ENCODE results near the gene SH3RF1.

SH3RF1 gene

DNA sequence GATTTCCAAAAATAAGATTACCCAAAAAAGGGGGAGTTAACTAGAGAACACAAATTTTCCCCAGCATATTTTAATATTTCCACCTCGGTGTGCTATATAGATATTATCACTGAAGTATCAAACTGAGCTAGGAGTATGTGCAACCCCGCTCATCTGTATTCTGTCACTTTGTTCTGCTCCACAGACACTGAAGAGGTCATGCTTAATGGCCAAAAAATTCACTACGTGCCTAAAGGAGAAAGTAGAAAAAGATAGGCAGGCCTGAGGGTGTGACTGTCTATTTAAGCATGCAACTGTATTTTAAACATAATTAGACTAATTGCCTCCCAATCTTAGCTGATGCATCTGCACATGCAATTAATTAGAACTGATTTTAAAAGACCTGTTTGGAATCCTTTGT, 24.5 kb downstream of the SH3RF1 start:
- H3K4me3 ChIP-seq (ENCODE audit: low read length): no peak overlapping the region
- TF ChIP-seq, protein P1, sequence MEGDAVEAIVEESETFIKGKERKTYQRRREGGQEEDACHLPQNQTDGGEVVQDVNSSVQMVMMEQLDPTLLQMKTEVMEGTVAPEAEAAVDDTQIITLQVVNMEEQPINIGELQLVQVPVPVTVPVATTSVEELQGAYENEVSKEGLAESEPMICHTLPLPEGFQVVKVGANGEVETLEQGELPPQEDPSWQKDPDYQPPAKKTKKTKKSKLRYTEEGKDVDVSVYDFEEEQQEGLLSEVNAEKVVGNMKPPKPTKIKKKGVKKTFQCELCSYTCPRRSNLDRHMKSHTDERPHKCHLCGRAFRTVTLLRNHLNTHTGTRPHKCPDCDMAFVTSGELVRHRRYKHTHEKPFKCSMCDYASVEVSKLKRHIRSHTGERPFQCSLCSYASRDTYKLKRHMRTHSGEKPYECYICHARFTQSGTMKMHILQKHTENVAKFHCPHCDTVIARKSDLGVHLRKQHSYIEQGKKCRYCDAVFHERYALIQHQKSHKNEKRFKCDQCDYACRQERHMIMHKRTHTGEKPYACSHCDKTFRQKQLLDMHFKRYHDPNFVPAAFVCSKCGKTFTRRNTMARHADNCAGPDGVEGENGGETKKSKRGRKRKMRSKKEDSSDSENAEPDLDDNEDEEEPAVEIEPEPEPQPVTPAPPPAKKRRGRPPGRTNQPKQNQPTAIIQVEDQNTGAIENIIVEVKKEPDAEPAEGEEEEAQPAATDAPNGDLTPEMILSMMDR (conservative IDR thresholded peaks at IDR 0.05; ENCODE audit: low read depth, low read length): no peak
- no peak for DNase-seq (ENCODE audit: low read depth)

DNA sequence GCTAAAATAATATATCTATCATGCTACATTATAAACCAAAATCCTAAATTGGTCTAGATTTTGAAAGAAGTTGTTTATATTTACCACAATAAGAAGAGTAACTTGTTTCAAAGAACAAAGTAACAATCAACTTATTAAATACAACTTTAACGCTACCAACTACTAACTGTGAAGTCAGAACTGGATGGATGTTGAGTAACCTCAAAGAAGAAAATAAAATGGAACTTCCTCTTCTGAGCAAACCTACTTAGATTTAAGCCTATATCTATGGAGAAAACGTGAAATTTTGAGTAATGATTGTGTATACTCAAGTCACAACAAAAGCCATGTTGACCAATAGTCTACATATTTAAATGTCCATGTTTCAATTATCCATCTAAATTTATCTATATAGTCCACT, 25.7 kb downstream of the SH3RF1 start:
- DNase-seq (ENCODE audit: low read depth): no peak
- TF ChIP-seq, protein P1 (conservative IDR thresholded peaks at IDR 0.05; ENCODE audit: low read depth, low read length): no peak
- H3K4me3 ChIP-seq (ENCODE audit: low read length): no peak overlapping the region

DNA sequence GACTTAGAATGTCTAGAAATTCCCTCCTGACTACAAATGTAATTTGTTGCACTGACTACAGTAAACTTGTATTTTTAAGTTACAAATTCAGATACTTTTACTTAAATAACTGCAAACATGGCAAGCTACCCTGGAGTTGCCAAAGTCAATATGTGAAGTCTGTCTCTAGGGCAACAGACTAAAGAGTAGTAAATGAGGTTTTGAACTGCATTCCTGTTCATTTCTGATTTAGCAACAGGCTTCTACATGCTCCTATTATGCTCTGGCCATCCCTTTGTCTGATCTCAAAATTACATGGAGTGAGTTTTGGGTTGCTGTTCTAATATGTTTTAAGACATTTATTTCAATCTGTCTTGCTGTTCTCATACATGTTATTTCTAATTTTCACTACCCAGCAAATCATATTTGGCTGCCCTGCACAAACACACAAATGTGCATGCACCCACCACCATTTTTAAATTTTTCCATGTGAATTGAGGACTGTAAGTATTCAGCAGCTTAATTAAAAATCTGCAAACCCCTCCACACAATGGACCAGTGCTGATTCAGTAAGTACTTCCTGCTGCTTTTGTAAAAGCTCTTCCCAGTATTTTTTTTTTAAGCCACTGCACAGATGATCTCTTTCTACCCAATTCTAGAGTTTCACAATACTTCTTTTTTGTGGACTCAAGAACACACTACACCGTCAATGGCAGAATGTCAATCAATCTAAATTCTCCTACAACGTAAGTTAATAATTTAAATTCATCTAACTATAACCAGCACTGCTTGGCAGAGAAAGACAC, 26.7 kb downstream of the SH3RF1 start:
- DNase-seq (ENCODE audit: low read depth): no peak
- no peak overlapping the region for H3K4me3 ChIP-seq (ENCODE audit: low read length)
- TF ChIP-seq, protein P1 (conservative IDR thresholded peaks at IDR 0.05; ENCODE audit: low read depth, low read length): no peak

- DNase-seq (ENCODE audit: low read depth): no peak
- TF ChIP-seq, protein P1 (conservative IDR thresholded peaks at IDR 0.05; ENCODE audit: low read depth, low read length): no peak
- H3K4me3 ChIP-seq (ENCODE audit: low read length): no peak overlapping the region
Observed at GRCh38 chr4:169241464-169241863, 29.3 kb downstream of the SH3RF1 start.

DNA sequence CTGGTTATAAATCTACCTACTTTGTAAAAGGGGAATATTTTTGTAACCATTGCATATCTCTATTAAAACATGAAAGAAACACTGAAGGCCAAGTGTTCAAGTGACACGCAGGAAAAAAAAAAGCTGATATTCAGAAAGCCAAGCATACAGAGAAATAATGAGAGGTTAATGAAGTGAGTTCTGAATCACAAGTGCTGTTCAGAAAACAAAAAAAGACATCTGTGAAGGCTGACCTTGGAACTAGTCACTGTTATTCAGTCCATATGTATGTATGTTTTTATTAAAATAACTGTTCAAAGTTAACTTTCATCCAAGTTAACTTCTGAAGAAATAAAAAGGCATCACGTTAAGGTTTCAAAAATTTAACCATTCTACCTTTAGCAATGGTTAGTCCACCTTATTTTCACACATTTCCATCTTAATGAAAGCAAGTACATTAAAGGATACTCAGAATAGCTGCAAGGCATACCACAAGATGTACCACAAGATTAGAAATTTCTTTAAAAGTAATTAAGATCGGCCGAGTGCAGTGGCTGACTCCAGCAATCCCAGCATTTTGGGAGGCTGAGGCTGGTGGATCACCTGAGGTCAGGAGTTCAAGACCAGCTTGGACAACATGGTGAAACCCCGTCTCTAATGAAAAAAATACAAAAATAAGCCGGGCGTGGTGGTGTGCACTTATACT, 31.4 kb downstream of the SH3RF1 start:
- no peak overlapping the region for H3K4me3 ChIP-seq (ENCODE audit: low read length)
- TF ChIP-seq, protein P1 (conservative IDR thresholded peaks at IDR 0.05; ENCODE audit: low read depth, low read length): no peak
- DNase-seq (ENCODE audit: low read depth): no peak

DNA sequence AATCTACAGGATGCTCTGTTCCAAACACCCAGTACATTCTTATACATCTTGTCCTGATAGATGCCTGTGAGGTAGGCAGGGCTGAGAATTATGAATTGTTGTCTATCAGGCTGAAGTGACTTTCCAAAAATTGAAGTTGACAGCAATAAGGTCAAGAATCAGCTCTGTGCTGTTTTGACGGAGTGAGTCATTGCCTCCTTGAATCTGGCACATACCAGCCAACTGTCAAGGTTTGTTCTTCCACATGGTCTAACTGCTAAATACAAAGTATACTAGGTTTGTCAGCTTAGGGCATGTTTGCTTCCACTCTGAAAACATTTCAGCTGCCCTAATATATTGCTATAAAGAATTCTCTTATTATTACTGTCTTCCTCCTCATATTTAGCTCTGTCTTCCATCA, 32.3 kb downstream of the SH3RF1 start:
- TF ChIP-seq, protein P1 (conservative IDR thresholded peaks at IDR 0.05; ENCODE audit: low read depth, low read length): no peak
- H3K4me3 ChIP-seq (ENCODE audit: low read length): no peak overlapping the region
- peak; percentile 79 for DNase-seq (ENCODE audit: low read depth)
